ENCODE results near the gene SH3RF1. TPM values are rescaled to one million over a fixed set of nuclear protein-coding genes. Genes with fewer than 3 reads are reported as not detected.
A peak's percentile ranks its signal among the peaks of the same experiment; 100 is the strongest.

SH3RF1 gene
- total and polyA plus RNA-seq, 10 of the 15 experiments (the other 5 are each of a cell fraction or from before 2014, with no cell fraction given): 4.5 to 22.5 (median 10.4) TPM

- no peak for TF ChIP-seq CUX1 (IDR thresholded peaks at IDR 0.05; ENCODE audit: insufficient replicate concordance, low read depth, low read length)
- no peak for TF ChIP-seq NR2C1 (IDR thresholded peaks at IDR 0.05)
- TF ChIP-seq EP300 (IDR thresholded peaks at IDR 0.05; ENCODE audit: borderline replicate concordance in 1 of 2, control insufficient read depth in 1 of 2, low read depth in 2 of 2, low read length in 2 of 2): no peak
- no peak for TF ChIP-seq ZNF24 (IDR thresholded peaks at IDR 0.05)
- TF ChIP-seq NFYA (IDR thresholded peaks at IDR 0.05; ENCODE audit: borderline replicate concordance, low read depth, low read length): no peak
- TF ChIP-seq YY1 (IDR thresholded peaks at IDR 0.05; ENCODE audit: low read depth, low read length): no peak
Measured at GRCh38 chr4:169200361-169201030, 70.3 kb downstream of the SH3RF1 start (continued).

- Histone ChIP-seq H3K9me3 (replicated peaks; ENCODE audit: control insufficient read depth, insufficient read depth, low read length) (peaks cover 1% of the 10 kb centered on the region), H3K27me3 (replicated peaks in 1 of 2; ENCODE audit: control insufficient read depth in 2 of 2, insufficient read depth in 2 of 2, low read length in 1 of 2) (no peaks in the 10 kb centered on the region), H3K27ac (ENCODE audit: control insufficient read depth, insufficient read depth) (peak overlapping the region; percentile 33), H3K4me2 (ENCODE audit: control insufficient read depth, insufficient read depth) (no peak overlapping the region), H3K36me3 (ENCODE audit: control insufficient read depth in 2 of 2, insufficient read depth in 2 of 2, low read length in 1 of 2) (peaks cover 0 to 4% of the 10 kb centered on the region in 2 experiments; a peak in 1 of 4 replicates), H3K79me2 (ENCODE audit: control insufficient read depth, insufficient read depth, low read length) (peaks cover 7% of the 10 kb centered on the region), H3K4me3 (no peak overlapping the region), H3K4me1 (ENCODE audit: control insufficient read depth, insufficient read depth, low read length) (no peaks in the 10 kb centered on the region), H2AFZ (ENCODE audit: control insufficient read depth, low read depth, low read length) (no peak overlapping the region), H4K20me1 (ENCODE audit: control insufficient read depth, insufficient read depth) (no peaks in the 10 kb centered on the region), H3K9ac (ENCODE audit: control insufficient read depth, insufficient read depth, low read length) (no peak overlapping the region)
- whole genome bisulfite sequencing (ENCODE audit: insufficient coverage, insufficient replicate concordance, low lambda C conversion rate, missing lambda C conversion rate): 71% methylated on average over 3 of the region's 3 CpGs
- peak; percentile 82 for ATAC-seq
- TF ChIP-seq RUNX3 (IDR thresholded peaks at IDR 0.05; ENCODE audit: low read length): peak; percentile 38
- TF ChIP-seq CREM (IDR thresholded peaks at IDR 0.05; ENCODE audit: low read depth): no peak
- TF ChIP-seq IKZF2 (IDR thresholded peaks at IDR 0.05): peak; percentile 27 to 49; a peak in 2 of 4 replicates
- no peak for TF ChIP-seq PAX5 (IDR thresholded peaks at IDR 0.05; ENCODE audit: borderline replicate concordance, low read depth, low read length)
- TF ChIP-seq MTA2 (IDR thresholded peaks at IDR 0.05; ENCODE audit: low read depth): peak; percentile 59; the same call in 1 of the 2 replicates
- TF ChIP-seq IKZF1 (conservative IDR thresholded peaks at IDR 0.05): peak; percentile 41; the same call in 1 of the 2 replicates
- peak; percentile 46; the same call in 1 of the 2 replicates for TF ChIP-seq SPI1 (IDR thresholded peaks at IDR 0.05; ENCODE audit: borderline replicate concordance, insufficient read depth, low read depth, low read length)
- TF ChIP-seq DPF2 (IDR thresholded peaks at IDR 0.05): peak; percentile 53; the same call in 1 of the 2 replicates
- RAD21 ChIA-PET (ENCODE audit: unreplicated experiment): interaction anchor here (0.6 to 1.7 kb wide), 2 partner anchors 12 to 142 kb away, joined by 3 to 4 read pairs; no protein-coding TSS in a partner anchor
- DNase-seq (ENCODE audit: low read depth, low spot score): no peak
- POLR2A ChIA-PET: no interaction called here
- in situ Hi-C loops (cut with MboI): no loop called here
- SMC1A ChIA-PET (ENCODE audit: uncharacterized antibody, unreplicated experiment): interaction anchor here (0.7 to 1.6 kb wide), 3 partner anchors 9 to 47 kb away, joined by 3 to 5 read pairs (median 4); no protein-coding TSS in a partner anchor
- intact Hi-C loops (cut with micrococcal nuclease; ENCODE audit: unreplicated experiment): no loop called here
- no peak for FAIRE-seq
- CTCF ChIA-PET: no interaction called here
- BruUV-seq (replicated peaks): no TSS peak
Measured at GRCh38 chr4:169199184-169199583, 71.6 kb downstream of the SH3RF1 start.

Data from GM12878 (cell line).